Frontal cortex (tissue), 4 donors: ENCODE measurements around the gene ICAM2. TPM values are rescaled to one million over a fixed set of nuclear protein-coding genes. Genes with fewer than 3 reads are reported as not detected.
A peak's percentile ranks its signal among the peaks of the same experiment; 100 is the strongest.
"Not testable (repeated sequence)": the region's sequence is repeated elsewhere in the genome, so short reads cannot be mapped to it uniquely, and the experiment has no call there.

Source experiments
- DNase-seq, 2 donors: peaks; one replicate each; pipeline ENCODE4 v3.0.0; 2012; ENCODE audit warnings: low spot score in 2 of 2
- FAIRE-seq: peaks from 2 replicates; lab custom pipeline; 2012; peaks lifted over from hg19 to GRCh38; lab: Jason Lieb, UNC
- total RNA-seq: library from RNA; depleted of rRNA; stranded (reverse); fragments of >200 nt; gene quantifications from one replicate; pipeline ENCODE4 v1.2.3, GENCODE V29; 2014
- donor health status: control.
- donor health status: control.
- donor health status: control.

ICAM2 gene
- total RNA-seq, 1 donor from 2014 or later, result 7.3 TPM

GRCh38 chr17:64048805-64049204 is 28.4 kb upstream of the ICAM2 start:
- FAIRE-seq (no peak), DNase-seq (no peak)

DNA sequence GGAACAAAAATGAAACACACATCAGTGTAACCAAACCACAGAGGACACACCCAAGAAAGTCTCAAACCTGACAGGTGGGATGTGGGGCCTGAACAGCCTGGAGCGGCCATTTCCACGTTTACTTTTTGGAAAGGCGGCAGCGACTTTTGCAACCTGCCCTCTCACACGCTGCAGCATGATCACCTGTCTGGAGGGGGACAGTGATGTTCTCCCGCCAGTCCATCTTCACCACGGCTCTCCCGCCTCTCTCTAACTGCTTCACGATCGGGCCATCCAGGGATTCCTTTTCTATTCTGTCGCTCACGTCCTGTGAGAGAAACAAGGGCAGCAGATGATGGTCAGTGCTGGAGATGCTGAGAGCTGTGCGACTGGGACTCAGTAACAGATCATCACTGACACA is 24.7 kb upstream of the ICAM2 start:
- no peak for FAIRE-seq
- no peak for DNase-seq

DNA sequence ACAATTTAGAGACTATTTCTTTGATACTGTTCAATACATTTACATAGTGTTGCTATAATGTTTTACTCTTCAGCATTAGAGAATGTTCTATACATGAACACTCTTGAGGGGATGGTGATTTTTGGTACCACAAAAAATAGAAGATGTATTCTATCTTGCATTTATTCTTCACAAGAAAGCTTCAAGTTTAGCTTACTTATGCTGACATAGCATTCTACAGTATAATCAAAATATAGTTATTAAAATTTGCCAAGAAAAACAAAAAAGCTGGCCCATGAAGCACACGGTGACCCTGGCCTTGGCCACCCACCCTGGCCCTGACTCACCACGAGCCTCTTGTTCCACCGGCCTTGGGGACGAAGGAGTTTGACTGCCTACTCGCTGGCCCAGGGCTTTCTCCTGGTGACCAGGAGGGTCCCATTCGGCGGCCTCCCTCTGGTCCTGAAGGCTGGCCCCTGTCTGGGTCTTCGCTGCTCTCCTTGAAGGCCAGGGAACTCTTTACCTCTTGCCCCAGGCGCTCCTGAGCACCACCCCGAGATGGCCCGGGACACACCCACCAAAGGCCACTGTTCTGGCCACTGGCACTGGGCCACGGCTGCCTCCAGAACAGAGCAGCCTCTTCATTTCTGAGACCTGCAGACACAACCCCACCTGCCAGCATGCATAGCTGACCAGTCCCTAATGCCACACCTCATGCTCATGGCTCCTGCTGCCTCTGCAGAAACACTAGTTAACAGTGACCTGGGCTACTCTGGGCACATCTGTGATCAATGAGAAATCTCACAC is 22.5 kb upstream of the ICAM2 start:
- FAIRE-seq, result no peak
- DNase-seq, result no peak

GRCh38 chr17:64041912-64042311 is 21.5 kb upstream of the ICAM2 start:
- no peak for DNase-seq
- no peak for FAIRE-seq

DNA sequence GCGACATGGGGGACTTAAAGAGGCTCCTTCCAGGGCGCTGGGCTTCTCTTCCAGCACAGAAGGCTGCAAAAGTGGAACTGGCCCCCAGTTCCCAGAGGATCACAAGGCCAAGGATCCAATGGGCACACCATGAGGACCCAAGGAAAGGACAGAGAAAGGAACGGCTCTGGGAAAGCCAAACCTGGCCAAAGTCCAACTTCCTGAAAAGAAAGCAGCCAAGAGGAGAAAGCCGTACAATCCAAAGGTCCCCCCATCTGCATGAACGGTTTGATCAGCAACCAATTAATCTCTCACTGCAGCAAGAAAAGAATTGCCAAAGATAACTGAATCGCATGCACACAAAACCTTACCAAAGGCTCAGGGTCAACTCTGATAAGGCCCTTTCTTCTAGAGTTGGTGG is 19.8 kb upstream of the ICAM2 start:
- FAIRE-seq (no peak), DNase-seq (no peak)

DNA sequence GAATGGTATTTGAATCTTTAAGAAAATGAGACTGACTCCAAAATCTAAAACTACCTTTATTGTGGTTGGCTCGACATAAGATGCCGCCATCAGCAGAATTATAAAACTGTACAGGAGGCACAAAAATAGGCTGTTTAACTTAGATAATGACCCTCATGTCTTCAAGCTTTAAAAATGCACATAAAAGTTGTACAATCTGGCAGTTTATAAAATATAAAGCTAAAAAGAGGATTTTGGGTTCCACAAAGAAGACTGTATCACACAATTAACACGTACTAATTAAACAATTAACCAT is 18.6 kb upstream of the ICAM2 start:
- FAIRE-seq (no peak), DNase-seq (no peak)

GRCh38 chr17:64038331-64039105 is 18.1 kb upstream of the ICAM2 start:
- DNase-seq (no peak), FAIRE-seq (no peak)

DNA sequence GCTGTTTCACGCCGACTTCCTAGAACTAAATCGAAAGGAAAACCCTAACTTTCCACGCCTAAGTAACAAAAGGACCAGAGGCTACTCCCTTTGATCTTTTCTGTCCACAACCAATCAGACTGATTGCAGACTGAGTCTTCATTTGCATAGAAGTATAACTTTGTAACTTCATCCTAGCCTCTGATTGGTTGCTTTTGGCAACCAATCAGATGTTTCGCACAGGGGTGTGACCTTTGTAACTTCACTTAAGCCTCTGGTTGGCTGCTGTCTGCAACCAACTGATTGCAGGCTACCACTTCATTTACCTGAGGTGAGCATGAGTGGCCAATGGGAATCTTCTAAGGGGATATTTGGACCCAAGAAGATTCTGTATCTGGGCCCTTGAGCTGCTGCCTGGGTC is 17.4 kb upstream of the ICAM2 start:
- FAIRE-seq, result no peak
- DNase-seq, result no peak

DNA sequence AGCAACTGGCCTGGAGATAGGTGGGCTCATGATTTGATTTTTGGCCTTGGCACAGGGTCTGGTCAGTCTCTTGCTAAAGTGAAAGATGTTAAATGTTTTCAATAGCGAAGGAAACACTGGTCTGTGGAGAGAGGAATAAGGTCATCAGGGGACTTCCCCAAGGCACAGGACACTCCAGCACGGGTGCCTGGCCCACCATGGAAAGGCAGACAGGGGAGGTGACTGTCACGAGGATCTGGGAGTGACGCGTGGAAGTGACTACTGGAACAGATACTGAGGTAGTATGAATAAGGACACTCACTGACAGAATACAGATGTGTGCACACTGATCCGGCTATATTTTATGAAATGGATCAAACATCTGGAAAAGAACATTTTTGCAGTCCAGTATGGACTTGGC is 16.7 kb upstream of the ICAM2 start:
- DNase-seq (no peak), FAIRE-seq (no peak)

DNA sequence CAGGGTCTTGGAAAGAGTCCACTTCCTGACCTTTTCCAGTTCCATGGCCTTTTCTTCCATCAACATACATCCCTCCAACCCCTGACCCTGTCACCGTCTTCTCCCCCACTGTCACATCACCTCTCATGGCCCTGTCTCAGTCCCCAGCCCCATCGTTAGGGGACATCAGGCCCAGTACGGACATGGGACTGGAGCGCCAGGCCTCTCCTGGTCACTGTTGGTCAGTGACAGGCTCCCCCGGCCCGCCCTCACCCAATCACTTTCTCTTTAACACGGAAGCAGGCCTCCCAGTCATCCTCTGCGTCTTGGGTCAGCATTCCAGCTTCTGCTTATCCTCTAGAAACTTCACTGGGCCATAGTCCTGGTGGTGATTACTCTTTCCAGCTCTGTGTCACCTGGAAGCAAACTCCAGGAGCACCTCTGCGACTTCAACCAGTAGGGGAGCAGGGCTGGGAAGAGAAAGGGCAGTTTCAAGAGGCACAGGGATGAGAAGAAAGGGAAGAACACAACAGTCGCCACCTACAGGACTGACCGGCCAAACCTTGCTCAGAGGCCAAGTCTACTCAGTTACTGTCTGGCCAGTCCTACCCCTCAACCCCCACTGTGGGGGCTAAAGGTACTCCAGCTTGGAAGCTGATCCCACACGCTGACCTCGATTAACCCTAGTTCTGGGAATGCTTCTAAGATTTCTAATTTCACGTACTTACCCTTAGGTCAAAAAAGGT is 15.9 kb upstream of the ICAM2 start:
- DNase-seq, result no peak
- FAIRE-seq, result no peak

DNA sequence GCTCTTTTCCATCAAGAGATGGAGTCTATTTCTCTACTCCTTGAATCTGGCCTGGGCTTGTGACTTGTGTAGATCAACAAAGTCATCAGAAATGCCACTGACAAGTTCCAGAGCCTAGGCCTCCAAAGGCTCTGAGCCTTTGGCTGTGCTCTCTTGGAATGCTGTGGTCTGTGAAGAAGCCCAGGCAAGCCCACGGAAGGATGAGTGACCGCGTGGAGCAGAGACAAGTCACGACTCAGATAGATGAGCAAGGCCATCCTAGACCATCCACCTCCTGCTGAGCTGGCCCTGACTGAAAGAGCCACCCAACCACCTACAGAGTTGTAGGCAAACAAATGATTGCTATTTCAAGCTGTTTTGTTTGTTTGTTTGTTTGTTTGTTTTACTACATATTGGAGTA is 11.6 kb upstream of the ICAM2 start:
- FAIRE-seq, result no peak

GRCh38 chr17:64028874-64029464 is 8.5 kb upstream of the ICAM2 start:
- DNase-seq, result peak in 1 of 2 donors; percentile 46
- FAIRE-seq, result no peak

More for the DNA sequence above, 11.6 kb upstream of the ICAM2 start:
- DNase-seq, result no peak

GRCh38 chr17:64025732-64026294 is 5.4 kb upstream of the ICAM2 start:
- no peak for FAIRE-seq
- DNase-seq, result no peak

DNA sequence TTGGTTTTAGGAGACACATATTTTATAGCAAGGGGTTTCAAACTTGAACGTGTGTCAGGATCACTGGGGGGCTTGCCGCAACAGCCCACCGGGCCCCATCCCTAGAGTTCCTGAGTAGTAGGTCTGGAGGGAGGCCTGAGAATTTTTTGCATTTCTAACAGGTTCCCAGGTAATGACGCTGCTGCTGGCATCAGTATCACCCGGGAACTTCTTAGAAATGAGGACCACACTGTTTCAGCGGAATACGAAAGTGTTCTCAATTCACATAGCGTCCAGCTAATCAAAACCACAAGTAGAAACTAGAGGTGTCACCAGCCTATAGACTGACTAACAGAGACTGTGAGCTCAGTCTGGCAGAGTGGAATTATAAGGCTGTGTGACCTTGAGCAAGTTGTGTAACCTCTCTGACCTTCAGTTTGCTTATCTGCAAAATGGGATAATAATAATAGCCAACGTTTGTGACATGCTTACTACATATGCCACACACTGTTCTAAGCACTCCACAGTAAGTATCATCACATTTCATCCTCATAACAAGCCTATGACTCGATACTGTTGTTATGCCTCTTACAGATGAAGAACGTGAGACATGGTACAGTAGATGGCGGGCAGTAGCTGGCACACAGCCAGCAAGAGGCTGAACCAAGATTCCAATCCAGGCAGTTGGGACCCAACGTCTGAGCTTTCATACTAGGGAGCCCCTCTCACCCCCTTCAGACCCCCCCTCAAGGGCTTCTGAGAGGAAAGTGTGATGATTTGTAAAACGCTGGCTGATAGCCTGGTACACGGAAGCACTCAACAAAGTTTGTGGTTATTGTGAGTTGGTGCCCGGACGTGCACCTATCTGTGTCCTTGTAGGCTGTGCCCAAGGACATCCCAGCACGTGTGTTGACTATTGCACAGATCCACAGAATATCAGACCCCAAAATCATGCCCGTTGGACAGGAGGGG is 4.6 kb upstream of the ICAM2 start:
- DNase-seq, result no peak
- no peak for FAIRE-seq

GRCh38 chr17:64024215-64024654 is 3.8 kb upstream of the ICAM2 start:
- DNase-seq (no peak), FAIRE-seq (no peak)

GRCh38 chr17:64022611-64023063 is 2.2 kb upstream of the ICAM2 start:
- no peak for FAIRE-seq
- DNase-seq, result no peak

DNA sequence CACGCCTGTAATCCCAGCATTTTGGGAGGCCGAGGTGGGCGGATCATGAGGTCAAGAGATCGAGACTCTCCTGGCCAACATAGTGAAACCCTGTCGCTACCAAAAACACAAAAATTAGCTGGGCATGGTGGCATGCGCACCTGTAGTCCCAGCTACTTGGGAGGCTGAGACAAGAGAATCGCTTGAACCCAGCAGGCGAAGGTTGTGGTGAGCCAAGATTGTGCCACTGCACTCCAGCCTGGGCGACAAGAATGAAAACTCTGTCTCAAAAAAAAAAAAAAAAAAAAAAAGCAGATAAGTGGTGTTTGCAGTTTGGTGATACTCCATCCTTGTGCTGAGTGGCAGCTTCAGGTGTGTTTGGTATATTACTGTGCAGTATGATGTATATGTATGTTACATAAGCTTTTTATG is 877 bp downstream of the ICAM2 start:
- not testable (repeated sequence) for FAIRE-seq, DNase-seq

DNA sequence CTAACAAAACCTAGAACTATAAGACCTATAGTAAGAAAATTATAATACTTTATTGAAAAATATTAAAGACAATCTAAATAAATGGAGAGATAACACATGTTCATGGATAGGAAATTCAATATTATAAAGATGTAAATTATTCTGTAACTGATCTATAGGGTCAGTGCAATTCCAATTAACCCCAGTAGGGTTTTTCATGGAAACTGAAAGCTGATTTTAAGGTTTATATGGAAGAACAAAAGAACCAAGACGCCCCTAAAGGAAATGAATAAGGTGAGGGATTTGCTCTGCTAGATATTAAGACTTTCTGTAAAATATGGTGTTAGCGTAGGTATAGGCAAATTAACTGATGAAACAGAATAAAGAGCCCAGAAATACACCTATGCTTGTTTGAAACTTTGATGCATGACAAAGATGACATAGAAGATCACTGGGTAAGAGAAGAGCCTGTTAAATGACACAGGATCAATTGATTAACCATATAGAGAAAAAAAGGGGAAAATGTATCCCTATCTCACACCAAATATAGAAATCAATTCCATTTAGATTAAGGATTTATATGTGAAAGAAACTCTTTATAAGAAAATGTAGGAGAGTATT is 3.0 kb downstream of the ICAM2 start:
- DNase-seq (no peak), FAIRE-seq (no peak)

DNA sequence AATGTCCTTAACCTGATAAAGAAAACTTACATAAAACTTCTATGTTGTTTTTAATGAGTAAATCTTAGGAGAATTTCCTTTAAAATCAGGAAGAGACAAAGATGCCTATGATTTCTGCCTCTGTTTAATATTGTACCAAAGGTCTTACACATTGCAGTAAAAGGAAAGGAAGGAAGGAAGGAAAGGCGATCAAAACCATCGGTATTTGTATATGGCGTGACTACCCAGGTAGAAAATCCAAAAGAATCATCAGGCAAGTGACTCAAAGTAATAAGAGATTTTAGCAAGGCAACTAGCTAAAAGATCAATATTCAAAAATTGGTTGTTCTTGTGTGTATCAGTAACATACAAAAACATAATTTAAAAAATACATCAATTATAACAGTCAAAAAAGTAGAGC is 3.5 kb downstream of the ICAM2 start:
- FAIRE-seq (no peak), DNase-seq (no peak)
